T-helper 2 cell treated with Interferon-gamma antibody and Interleukin-4, amounts not matched to agents 100 ng/mL and 5 ng/mL, for 36 hours (primary cell): ENCODE measurements around the gene CHST5. TPM values are rescaled to one million over a fixed set of nuclear protein-coding genes. Genes with fewer than 3 reads are reported as not detected.

ENCODE experiments used
- intact Hi-C: fragments of 100-400 bp; cut with micrococcal nuclease; formaldehyde crosslinking; loops from one replicate; pipeline ENCODE4 v1.15.1; 2023
- total RNA-seq: library from RNA; stranded (reverse); gene quantifications from 2 replicates; pipeline ENCODE4 v1.2.3, GENCODE V29; 2022

Gene CHST5
- total RNA-seq, 1 donor from 2014 or later, result not detected

GRCh38 chr16:75482434-75483205, 53.3 kb downstream of the CHST5 start:
- intact Hi-C loops, result no loop called here

DNA sequence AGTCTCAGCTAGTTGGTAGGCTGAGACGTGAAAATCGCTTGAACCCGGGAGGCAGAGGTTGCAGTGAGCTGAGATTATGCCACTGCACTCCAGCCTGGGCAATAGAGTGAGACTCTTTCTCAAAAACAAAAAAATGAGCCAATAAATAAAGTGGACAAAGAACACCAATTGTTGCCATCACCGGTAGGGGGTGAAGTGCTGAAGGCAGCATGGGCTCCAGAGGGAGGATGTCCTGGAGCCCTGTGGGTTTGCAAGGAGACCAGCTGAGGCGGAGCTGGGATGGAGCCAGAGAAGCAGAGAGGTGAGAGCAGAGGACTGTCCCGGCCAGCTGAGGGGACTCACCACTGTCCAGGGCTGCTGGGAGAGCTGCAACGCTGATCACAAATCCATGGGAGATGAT, 54.4 kb downstream of the CHST5 start:
- intact Hi-C loops, result no loop called here

GRCh38 chr16:75479421-75479990, 56.4 kb downstream of the CHST5 start:
- intact Hi-C loops, result no loop called here

Other genes starting within 250 kb of the CHST5 start
- 36.3 and 38.1 TPM in 2 replicates for gene CFDP1, start 102.6 kb downstream of the CHST5 start, total RNA-seq
- gene TMEM170A, start 71.4 kb downstream of the CHST5 start, total RNA-seq, result 38.2 and 44.1 TPM in 2 replicates
- 0.05 TPM in 1 of 2 replicates, not detected in the other for gene CHST6, start 40.7 kb downstream of the CHST5 start, total RNA-seq
- gene TMEM231, start 20.1 kb upstream of the CHST5 start, total RNA-seq, result 1.7 and 2.0 TPM in 2 replicates
- 61.4 and 63.1 TPM in 2 replicates for gene GABARAPL2, start 30.3 kb upstream of the CHST5 start, total RNA-seq
- 45.1 and 47.8 TPM in 2 replicates for gene ADAT1, start 87.2 kb upstream of the CHST5 start, total RNA-seq
- 198 and 199 TPM in 2 replicates for gene KARS1, start 111.6 kb upstream of the CHST5 start, total RNA-seq
- 67.4 and 67.6 TPM in 2 replicates for gene TERF2IP, start 111.7 kb upstream of the CHST5 start, total RNA-seq
- not detected in 2 replicates for gene CPHXL2, start 140.9 kb upstream of the CHST5 start, total RNA-seq
- gene DUXB, start 165.4 kb upstream of the CHST5 start, total RNA-seq, result not detected in 2 replicates
- not detected in 2 replicates for gene CPHXL, start 190.4 kb upstream of the CHST5 start, total RNA-seq